ENCODE results near the gene NDST3.
"Not testable (repeated sequence)": the region's sequence is repeated elsewhere in the genome, so short reads cannot be mapped to it uniquely, and the experiment has no call there.

Gene NDST3

DNA sequence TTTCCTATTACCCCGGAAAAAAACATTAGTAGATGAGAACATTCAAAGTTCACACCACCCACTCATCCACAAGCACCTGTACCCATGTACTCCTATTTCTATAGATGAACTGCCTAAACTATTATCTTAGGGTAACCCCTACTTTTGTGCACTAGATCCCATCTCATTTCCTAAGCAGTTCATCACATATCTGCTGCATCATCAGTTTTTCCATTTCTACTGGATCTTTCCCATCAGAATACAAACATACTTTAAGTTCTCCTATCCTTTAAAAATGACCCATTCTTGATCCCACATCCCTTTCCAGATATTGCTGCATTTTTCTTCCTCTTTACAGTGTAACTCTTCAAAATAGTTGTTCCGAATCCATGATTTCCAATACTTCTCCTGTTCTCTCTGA lies 237.5 kb downstream of the NDST3 start:
- DNase-seq (ENCODE audit: low spot score), result no peak

DNA sequence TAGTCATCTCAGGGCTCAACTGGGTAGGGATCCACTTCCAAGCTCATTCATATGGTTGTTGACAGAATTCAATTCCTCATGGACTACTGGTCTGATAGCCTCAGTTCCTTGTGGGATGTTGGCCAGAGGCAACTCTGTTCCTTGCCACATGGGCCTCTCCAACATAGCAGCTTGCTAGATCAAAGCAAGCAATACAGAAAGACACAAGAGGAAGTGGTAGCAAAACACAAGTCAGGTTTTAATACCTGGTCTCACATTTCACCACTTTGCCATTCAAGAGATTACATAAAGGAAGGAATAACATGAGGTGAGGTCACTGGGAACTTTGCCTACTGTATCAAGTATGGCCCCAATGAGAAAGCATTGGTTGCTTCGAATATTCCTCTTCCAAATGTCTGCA lies 239.4 kb downstream of the NDST3 start:
- DNase-seq (ENCODE audit: low spot score), result no peak

DNA sequence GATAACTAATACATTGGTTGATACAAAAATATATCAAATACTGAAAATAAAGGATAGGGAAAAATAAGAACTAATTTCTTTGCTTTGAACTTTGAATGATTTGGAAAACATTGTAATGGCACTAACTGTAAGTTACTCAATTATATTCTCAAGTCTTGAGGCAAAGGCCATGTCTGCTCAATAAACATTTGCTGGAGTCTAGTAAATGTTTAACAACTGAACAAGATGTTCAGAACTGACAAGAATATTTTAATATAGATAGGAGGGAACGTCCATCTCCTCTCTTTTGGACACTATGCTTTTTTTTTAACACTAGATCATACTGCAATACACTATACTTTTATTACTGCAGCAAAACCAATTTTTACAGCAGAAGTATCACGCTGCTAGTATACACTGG lies 242.3 kb downstream of the NDST3 start:
- DNase-seq (ENCODE audit: low spot score), result no peak

DNA sequence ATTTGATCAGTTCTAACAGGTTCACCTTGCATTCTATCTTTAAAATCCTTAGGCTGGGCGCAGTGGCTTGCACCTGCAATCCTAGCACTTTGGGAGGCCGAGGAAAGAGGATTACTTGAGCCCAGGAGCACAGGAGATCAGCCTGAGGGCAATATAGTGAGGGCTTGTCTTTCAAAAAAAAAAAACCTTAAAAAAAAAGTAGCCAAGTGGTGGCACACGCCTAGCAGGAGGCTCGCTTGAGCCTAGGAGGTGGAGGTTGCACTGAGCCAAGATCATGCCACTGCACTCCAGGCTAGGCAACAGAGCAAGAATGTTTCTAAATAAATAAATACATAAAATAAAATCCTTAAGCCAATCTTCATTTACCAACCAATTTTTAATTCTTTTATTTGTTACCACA lies 243.0 kb downstream of the NDST3 start:
- no peak for DNase-seq (ENCODE audit: low spot score)

DNA sequence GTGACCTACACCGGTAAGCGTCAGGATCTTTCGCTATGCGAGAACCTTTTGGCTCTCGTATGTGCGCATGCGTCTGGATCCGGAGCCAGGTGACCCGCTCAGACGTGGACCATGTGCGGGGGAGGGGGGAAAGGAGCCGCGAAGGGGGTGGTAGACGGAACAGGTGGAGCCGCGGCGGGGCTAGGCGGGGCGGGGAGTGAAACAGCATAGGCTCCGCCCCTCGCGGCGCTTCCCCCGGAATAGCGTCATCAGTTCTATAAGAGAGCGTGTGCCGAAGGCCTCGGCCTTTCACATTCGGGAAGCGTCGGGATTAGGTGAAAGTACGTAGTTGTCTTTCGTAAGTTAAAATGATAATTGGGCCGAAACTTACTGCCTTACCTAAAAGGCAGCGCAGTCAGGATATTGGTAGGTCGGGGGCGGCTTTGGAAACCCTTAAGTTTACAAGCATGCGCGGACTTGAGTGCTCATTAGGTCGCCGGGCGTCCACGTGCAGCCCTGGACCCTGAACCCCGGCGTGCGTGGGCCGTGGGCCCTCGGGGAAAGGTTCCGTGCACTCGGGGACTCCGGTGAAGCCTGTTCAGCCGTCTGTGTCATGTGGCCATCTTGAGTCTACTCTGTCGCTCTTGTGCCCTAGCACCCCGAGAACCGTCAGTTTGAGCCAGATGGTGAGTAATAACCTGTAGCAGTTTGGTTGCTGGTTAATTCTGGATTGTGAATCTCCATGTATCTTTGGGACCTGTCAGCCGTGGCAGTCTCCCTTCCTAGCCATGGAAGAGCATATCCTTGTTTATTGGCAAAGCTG lies 244.4 kb downstream of the NDST3 start:
- peak; percentile 96 for DNase-seq (ENCODE audit: low spot score)

DNA sequence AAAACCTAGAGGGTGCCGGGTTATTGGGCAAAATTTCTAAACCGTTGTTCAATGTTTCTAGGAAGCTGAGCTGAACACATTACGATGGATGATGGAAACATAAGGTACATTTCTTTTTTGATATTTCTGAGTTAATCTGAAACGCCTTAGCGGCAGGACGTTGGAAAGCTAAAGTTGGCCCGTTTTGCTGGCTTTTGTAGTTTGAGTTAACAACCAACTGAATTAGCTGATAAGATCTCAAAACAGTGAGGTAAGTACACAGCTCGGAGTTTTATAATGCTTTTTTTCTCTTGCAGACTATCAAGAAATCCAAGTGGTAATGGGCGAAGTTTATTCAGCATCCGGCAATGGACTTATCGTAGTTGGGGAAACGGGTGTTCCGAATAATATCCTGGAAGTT lies 245.0 kb downstream of the NDST3 start:
- DNase-seq (ENCODE audit: low spot score), result no peak

DNA sequence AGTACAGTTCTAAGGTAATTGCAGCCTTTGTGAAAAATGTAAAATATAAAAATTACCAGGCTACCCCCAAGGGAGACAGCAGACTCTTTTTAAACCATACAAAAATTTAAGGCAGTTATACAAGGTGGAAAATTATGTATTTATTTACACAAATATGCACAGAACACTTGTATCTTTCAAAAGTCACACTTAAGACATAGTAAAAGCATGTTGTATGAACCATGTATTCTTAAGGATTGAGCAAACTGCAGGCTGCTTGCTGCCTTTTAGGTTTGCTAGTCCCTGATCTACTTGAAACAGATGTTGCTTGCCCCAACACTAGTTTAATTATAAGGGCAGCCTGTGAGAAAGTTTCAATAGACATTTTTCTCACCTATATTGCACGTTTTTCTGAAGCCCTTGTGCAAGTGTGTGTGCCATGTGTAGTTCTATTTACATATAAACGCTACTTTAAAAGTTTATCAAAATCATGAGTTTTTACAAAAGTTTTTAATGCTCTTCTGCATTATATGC lies 245.7 kb downstream of the NDST3 start:
- no peak for DNase-seq (ENCODE audit: low spot score)

DNA sequence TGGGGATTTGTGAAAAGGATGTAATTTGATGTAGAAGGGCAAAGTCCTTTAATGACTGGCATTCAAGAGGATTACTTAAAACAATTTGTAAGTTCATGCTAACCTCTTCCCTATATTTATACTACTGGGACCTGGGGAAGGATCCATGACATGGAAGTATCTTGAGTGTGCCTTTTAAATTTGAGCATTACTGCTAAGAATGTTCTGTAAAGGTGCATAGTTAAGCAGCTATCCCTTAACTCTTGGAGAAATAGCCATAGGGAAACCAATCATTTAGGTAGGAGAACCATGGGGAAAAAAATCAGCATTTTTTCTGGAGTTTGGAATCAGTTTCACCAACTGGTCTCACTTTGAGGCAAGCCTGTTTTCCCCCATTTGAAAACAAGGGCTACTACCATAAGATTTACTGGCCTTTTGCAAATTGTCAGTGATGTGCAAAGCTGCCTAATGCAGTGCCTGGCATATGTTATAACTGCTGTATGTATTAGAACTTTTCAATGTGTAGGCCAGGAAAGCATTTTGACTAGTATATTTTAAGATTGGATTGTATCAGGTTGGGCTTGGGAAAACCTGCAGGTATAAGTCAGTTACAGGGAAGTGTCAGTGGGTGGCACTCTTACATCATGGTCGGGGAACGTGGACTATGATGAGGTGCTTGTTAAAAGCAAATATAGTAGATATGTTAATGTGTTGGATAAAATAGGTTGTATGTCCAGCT lies 246.4 kb downstream of the NDST3 start:
- DNase-seq (ENCODE audit: low spot score), result peak; percentile 42

DNA sequence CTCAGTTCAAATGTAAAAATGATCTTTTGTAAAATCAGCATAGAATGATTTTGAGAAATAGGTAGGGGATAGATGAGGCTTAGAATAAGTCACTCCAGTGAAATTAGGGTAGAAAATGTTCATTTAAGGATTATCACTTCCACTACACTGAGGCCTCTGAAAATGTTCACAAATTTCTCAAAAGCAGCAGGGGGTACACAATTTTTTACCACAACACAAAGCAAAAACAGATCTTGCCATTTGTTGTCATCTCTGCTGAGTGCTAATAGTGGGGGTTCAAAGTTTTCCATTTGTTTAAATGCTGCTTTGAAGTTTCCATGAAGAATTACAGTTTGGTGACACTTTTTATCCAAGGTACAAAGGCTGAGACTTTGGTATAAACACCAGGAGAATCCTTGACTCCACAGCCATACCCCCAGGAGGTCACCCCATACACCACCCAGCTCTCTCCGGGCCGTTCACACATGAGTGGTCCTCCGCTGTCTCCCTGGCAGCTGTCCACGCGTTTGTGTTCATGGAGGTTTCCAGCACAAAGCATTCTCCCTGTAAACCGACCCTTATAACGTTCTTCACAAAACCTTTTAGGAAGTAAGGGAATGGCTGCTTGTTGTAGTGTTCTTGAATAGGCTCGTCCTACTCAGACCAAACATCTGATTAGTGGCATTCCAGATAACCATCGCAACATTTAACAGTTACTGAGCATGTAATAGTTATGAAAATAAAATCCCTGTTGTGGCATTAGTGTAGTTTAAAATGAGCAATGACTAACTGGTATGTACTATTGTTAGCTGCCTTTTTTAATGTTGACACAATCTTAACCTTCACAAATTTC lies 247.5 kb downstream of the NDST3 start:
- no peak for DNase-seq (ENCODE audit: low spot score)

DNA sequence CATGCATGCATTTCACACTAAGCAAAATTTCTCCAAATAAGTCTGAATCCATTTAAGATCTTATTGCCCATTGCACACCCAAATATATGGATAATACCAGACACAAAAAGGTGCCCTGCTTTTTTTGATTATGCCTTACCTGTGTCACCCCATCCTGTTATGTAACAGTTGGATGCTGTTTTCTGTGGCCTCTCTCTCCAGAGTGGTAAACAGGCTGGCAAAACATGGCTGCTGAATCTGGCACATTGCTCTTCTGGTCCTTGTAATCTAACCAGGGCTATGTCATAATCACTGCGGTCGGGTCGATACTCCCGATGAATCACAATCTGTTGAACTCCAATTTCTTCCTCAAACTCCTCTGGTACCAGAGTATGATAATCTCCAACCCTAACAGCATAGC lies 248.4 kb downstream of the NDST3 start:
- DNase-seq (ENCODE audit: low spot score), result peak; percentile 65

DNA sequence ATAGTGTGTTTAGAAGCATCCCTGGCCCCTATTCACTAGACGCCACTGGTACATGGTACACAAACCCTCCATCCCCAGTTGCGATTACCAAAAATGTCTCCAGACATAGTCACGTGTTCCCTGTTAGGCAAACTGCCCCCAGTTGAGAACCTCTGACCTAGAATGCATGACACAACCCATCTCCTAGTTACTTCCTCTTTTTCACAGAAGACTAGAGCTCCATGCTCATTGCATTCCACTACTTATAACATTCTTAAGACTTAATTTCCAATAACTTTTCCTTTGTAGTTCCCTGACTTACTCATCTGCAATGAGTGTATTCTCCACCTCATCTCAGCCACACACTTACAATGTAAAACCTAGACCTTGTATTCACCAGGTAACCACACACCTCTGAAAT lies 249.9 kb downstream of the NDST3 start:
- DNase-seq (ENCODE audit: low spot score), result no peak

DNA sequence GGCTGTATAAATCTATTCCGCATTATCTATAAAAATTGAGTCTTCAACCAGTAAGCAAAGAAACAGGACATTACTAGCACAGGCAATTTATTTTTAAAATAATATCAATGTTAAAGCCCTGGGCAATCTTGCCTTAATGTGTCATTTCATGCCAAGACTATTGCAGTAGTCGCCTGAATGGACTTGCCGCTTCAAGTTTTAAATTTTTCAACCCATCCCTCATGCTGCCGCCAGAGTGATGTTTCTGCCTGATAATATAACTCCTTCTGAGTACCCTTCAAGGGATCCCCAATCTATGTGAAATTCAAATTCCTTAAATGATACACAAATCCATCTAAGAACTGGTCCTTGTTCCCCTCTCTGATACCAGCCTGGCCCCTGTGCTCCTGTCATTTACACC lies 251.6 kb downstream of the NDST3 start:
- DNase-seq (ENCODE audit: low spot score), result no peak

DNA sequence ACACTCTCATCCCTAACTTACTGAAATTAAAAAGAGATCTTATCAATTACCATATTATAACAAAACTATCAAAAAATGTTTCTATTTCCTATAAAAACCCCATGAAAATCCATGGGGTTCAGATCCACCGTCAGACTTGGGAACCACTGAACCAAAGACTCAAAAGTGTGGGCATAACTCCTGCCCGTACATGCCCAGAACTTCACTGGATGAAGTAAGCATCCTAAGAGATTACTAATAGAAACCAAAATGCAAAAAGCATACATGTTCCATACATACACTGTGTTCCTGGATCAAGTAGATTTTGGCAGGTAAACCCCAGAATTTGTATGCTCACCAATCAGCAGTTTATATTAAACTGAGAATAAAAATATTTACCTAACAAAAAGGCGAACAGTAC lies 252.4 kb downstream of the NDST3 start:
- no peak for DNase-seq (ENCODE audit: low spot score)

DNA sequence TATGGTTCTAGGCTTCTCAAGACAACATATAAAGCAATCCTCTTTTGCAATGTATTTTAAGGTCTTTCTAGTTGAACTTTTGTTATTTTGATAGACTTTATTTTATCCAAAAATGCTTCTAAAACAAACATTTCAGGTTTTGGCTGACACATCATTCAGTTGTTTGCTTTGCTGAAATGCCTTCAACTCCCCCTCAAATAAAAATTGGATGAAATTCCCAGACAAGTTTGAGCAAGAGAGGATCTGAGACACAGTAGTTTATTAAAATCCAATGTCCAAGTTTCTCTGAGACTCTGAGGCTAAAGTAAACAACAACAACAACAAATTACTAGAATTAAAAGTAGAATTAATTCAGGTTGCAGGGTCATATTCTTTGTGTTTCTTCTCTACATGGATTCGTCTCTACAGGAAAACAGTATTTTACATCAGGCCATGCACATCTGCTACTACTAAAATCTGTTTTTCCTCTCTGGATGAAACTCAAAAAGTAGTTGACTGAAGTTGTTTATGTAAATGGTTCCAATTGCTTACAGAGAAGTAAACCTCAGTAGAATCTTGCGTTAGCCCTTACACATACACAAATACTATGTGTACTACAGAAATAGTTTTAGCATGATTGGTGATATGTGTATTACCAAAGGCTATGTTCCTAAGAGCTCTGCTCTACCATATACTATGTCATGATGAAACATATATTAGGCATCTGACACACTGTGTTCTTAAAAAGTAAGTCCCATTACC lies 253.6 kb downstream of the NDST3 start:
- peak; percentile 13 for DNase-seq (ENCODE audit: low spot score)

DNA sequence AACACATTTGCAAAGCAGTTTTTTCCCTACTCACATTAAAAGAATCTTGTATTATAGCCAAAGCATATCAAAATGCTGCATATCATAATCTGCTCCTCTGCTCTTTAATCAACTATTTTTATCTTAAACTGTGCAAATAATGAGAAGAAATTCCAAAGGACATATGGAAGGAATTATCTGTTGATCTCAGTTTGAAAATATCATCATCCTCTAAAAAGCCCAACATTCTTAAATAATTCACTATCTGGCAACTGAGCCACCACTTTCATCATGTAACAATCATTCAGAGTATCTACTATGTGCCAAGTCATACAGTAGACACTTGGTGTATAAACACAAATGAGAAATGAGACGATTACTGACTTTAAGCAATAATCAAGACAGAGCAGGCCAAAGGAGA lies 255.5 kb downstream of the NDST3 start:
- DNase-seq (ENCODE audit: low spot score), result peak; percentile 74

DNA sequence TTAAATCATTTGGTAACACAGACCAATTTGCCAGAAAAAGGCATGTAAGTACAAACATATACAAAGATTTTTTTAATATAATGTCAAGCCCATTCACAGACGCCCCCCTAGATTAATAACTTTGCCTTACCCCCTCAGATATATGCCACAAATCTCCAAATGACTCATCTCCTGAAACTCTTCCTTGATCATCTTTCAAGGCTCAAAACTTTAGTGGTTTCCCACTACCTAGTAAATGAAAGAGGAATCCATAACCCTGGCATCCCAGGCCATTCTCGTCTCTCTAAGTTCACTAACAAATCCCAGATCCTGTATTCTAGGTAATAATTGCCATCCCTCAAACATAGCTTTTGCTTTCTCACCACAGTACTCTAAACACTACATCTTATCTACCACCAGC lies 256.7 kb downstream of the NDST3 start:
- no peak for DNase-seq (ENCODE audit: low spot score)

DNA sequence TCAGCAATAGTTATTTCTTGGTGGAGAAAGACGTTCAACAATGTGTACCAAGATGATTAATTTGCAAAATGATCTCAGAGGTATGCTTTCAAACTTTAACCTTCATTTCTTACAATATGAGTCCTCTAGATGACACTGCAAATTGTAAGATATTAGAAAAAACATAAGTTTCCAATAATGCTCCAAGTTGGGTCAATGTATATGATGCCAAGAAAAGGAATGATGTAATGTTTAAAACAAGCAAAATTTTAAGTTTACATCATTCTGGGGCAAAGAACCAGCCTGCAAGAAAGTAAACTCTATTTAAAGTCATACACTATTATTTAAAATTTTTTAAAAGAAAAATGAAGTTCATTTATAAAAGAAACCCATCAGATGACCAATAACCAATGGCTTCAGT lies 262.4 kb downstream of the NDST3 start:
- DNase-seq (ENCODE audit: low spot score), result no peak

DNA sequence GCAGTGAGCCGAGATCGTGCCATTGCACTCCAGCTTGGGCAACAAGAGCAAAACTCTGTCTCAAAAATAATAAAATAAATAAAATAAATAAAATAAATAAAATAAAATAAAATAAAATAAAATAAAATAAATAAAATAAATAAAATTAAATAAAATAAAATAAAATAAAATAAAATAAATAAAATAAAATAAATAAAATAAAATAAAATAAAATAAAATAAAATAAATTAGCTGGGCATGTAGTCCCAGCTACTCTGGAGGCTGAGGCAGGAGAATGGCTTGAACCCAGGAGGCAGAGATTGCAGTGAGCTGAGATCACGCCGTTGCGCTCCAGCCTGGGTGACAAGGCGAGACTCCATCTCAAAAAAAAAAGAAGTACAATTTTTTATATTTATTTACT lies 265.3 kb downstream of the NDST3 start:
- DNase-seq (ENCODE audit: low spot score), result not testable (repeated sequence)

DNA sequence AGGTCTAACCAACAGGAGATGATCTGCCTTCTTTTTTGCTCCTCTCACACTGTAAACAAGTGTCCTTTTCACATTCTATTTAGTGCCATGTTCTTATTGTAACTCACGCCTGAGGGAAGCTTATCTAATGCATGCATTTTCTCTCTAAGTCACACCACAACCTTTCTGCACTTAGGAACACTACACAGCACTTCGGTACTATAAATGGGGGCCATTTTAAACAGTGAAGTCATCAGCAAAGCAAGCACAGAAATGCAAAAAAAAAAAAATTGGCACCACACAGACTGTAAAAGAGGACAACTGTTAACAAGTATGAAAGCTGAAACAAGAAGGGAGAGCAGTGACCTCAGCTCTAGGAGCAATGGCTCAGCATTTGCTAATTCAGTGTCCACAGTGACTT lies 273.4 kb downstream of the NDST3 start:
- DNase-seq (ENCODE audit: low spot score), result no peak

All from AG08395 (cell line).